HCT116 (cell line): ENCODE measurements around the gene ANKS1A. TPM values are rescaled to one million over a fixed set of nuclear protein-coding genes. Genes with fewer than 3 reads are reported as not detected.

ENCODE experiments used
- ATAC-seq: fragments of 200-7000 bp; cut with Tn5 transposase; 2 replicates; pipeline ENCODE4 v1.9.1; 2020; ENCODE audit warnings: mild to moderate bottlenecking, moderate library complexity
- BruUV-seq: library from RNA; stranded (reverse); fragments of 400-500 nt; replicated peaks from 2 replicates; lab custom pipeline; 2021; lab: Mats Ljungman, UMichigan
- CTCF ChIA-PET: fragments of 300-600 bp; sonication (Branson Sonifier 250); formaldehyde crosslinking; loops from one replicate; lab custom pipeline; 2021; ENCODE audit warnings: antibody characterized with exemption; lab: Charles Lee
- POLR2A ChIA-PET: fragments of 300-600, 350-600 bp; sonication (Branson Sonifier 250); formaldehyde crosslinking; loops from one replicate; lab custom pipeline; 2021; ENCODE audit warnings: antibody characterized with exemption; lab: Charles Lee
- RAD21 ChIA-PET, 2 experiments: fragments of 300-600 bp; sonication (Branson Sonifier 250); formaldehyde crosslinking; loops; one replicate each; lab custom pipeline; 2023; ENCODE audit warnings: low total read pairs in 2 of 2; ENCODE audit not compliant: uncharacterized antibody in 2 of 2, unreplicated experiment in 2 of 2, low non-redundant PET in 1 of 2; lab: Charles Lee
- DNase-seq: peaks from one replicate; pipeline ENCODE4 v3.0.0-alpha.2; 2010; ENCODE audit warnings: low read depth, low spot score
- H2AFZ ChIP-seq: fragments of 200-600 bp; shearing (Covaris generic), sonication (generic); 2 replicates; pipeline ENCODE4 v1.6.1; 2017; ENCODE audit warnings: low read depth, mixed run types, mixed read lengths, antibody characterized with exemption, low read length; ENCODE audit not compliant: poor library complexity, severe bottlenecking
- H3K27ac ChIP-seq: 2 replicates; pipeline ENCODE4 v1.5.1; 2012; ENCODE audit warnings: low read depth, low read length
- H3K27me3 ChIP-seq: fragments of 200-600 bp; sonication (generic); 2 replicates; pipeline ENCODE4 v1.6.1; 2016; ENCODE audit warnings: mixed run types, low read length, mixed read lengths; ENCODE audit not compliant: insufficient read depth
- H3K36me3 ChIP-seq, 2 experiments: fragments of 200-500 bp in 1 of 2; fragments of 200-600 bp in 1 of 2; sonication (Bioruptor generic) in 1 of 2; sonication (generic) in 1 of 2; 2 replicates each; pipeline versions ENCODE4 v1.5.1 to v1.6.1; 2014 to 2016; ENCODE audit warnings: low read length in 2 of 2, inconsistent platforms in 1 of 2, mixed read lengths in 1 of 2, mixed run types in 1 of 2; ENCODE audit not compliant: insufficient read depth in 2 of 2, control insufficient read depth in 1 of 2
- H3K4me1 ChIP-seq, 2 experiments: fragments of 200-600 bp in 1 of 2; sonication (generic) in 1 of 2; 2 replicates each; pipeline versions ENCODE4 v1.5.1 to v1.6.1; 2012 to 2017; ENCODE audit warnings: low read length in 2 of 2, inconsistent platforms in 1 of 2, mild to moderate bottlenecking in 1 of 2, mixed read lengths in 1 of 2, mixed run types in 1 of 2, moderate library complexity in 1 of 2; ENCODE audit not compliant: insufficient read depth in 2 of 2, control insufficient read depth in 1 of 2
- H3K4me2 ChIP-seq: fragments of 200-600 bp; sonication (generic); 2 replicates; pipeline ENCODE4 v1.6.1; 2017; ENCODE audit warnings: mixed run types, low read length, mixed read lengths
- H3K4me3 ChIP-seq, 2 experiments: fragments of 200-600 bp in 1 of 2; sonication (generic) in 1 of 2; replicated peaks in 1 of 2; 2 replicates each; pipeline ENCODE4 v1.5.1; 2011 to 2016; ENCODE audit warnings: low read length in 2 of 2, control low read depth in 1 of 2, low read depth in 1 of 2, mild to moderate bottlenecking in 1 of 2, mixed read lengths in 1 of 2, mixed run types in 1 of 2
- H3K79me2 ChIP-seq: fragments of 200-600 bp; sonication (generic); 2 replicates; pipeline ENCODE4 v1.6.1; 2017; ENCODE audit warnings: mild to moderate bottlenecking, mixed run types, low read length, moderate library complexity, mixed read lengths; ENCODE audit not compliant: insufficient read depth
- H3K9ac ChIP-seq: fragments of 200-600 bp; sonication (generic); 2 replicates; pipeline ENCODE4 v1.6.1; 2016; ENCODE audit warnings: low read length, mixed read lengths
- H3K9me2 ChIP-seq: fragments of 200-600 bp; sonication (generic), shearing (Covaris generic); 2 replicates; pipeline ENCODE4 v1.6.1; 2017; ENCODE audit warnings: mixed run types, mild to moderate bottlenecking, moderate library complexity; ENCODE audit not compliant: insufficient read depth
- H3K9me3 ChIP-seq, 2 experiments: fragments of 200-500 bp in 1 of 2; fragments of 200-600 bp in 1 of 2; sonication (Bioruptor generic) in 1 of 2; sonication (generic) in 1 of 2; 2 replicates each; pipeline ENCODE4 v1.6.1; 2014 to 2017; ENCODE audit warnings: low read length in 2 of 2, mixed read lengths in 2 of 2, inconsistent platforms in 1 of 2, low read depth in 1 of 2, mild to moderate bottlenecking in 1 of 2, mixed run types in 1 of 2, moderate library complexity in 1 of 2; ENCODE audit not compliant: control insufficient read depth in 1 of 2, insufficient read depth in 1 of 2
- H4K20me1 ChIP-seq: fragments of 200-600 bp; sonication (generic), shearing (Covaris generic); 2 replicates; pipeline ENCODE4 v1.6.1; 2017; ENCODE audit warnings: mixed run types, mild to moderate bottlenecking, moderate library complexity; ENCODE audit not compliant: insufficient read depth
- CBX3 ChIP-seq: IDR thresholded peaks from 2 replicates; pipeline ENCODE4 v1.6.1; 2012; ENCODE audit warnings: low read depth
- CEBPB ChIP-seq: IDR thresholded peaks from 2 replicates; pipeline ENCODE4 v1.6.1; 2012; ENCODE audit warnings: low read depth
- CTCF ChIP-seq, 3 experiments: fragments of 200-600 bp in 1 of 3; sonication (generic) in 1 of 3; IDR thresholded peaks in 2 of 3; conservative IDR thresholded peaks in 1 of 3; 2 replicates each; pipeline ENCODE4 v1.5.1; 2012 to 2017; ENCODE audit warnings: low read depth in 2 of 3, low read length in 2 of 3, antibody characterized with exemption in 1 of 3, borderline replicate concordance in 1 of 3, control low read depth in 1 of 3, mild to moderate bottlenecking in 1 of 3, mixed read lengths in 1 of 3, mixed run types in 1 of 3, moderate library complexity in 1 of 3; ENCODE audit not compliant: insufficient read depth in 1 of 3
- EGR1 ChIP-seq: IDR thresholded peaks from 2 replicates; pipeline ENCODE4 v1.6.1; 2012; ENCODE audit warnings: low read depth
- ELF1 ChIP-seq: IDR thresholded peaks from 2 replicates; pipeline ENCODE4 v1.6.1; 2012; ENCODE audit warnings: low read depth, borderline replicate concordance
- EZH2 ChIP-seq: fragments of 200-600 bp; sonication (generic); IDR thresholded peaks from 2 replicates; pipeline ENCODE4 v1.6.1; 2017; ENCODE audit warnings: antibody characterized with exemption, mixed run types
- EZH2phosphoT487 ChIP-seq: fragments of 200-600 bp; IDR thresholded peaks from 2 replicates; pipeline ENCODE4 v1.6.1; 2018; ENCODE audit warnings: antibody characterized with exemption, borderline replicate concordance
- FOSL1 ChIP-seq: IDR thresholded peaks from 2 replicates; pipeline ENCODE4 v1.6.1; 2012; ENCODE audit warnings: low read depth
- JUND ChIP-seq: IDR thresholded peaks from 2 replicates; pipeline ENCODE4 v1.6.1; 2012
- POLR2A ChIP-seq: IDR thresholded peaks from 2 replicates; pipeline ENCODE4 v1.7.0; 2011; ENCODE audit warnings: borderline replicate concordance; ENCODE audit not compliant: insufficient read depth, insufficient read length; ENCODE audit errors: extremely low read depth
- POLR2AphosphoS5 ChIP-seq: IDR thresholded peaks from 2 replicates; pipeline ENCODE4 v1.6.1; 2011; ENCODE audit warnings: mild to moderate bottlenecking, low read depth, low read length, moderate library complexity
- RAD21 ChIP-seq: IDR thresholded peaks from 2 replicates; pipeline ENCODE4 v1.6.1; 2012; ENCODE audit warnings: low read depth, mild to moderate bottlenecking
- REST ChIP-seq: IDR thresholded peaks from 2 replicates; pipeline ENCODE4 v1.6.1; 2012; ENCODE audit warnings: low read depth
- SIN3A ChIP-seq: IDR thresholded peaks from 2 replicates; pipeline ENCODE4 v1.6.1; 2012; ENCODE audit warnings: low read depth
- SP1 ChIP-seq: IDR thresholded peaks from 2 replicates; pipeline ENCODE4 v1.6.1; 2012; ENCODE audit warnings: low read depth
- SRF ChIP-seq: IDR thresholded peaks from 2 replicates; pipeline ENCODE4 v1.6.1; 2012; ENCODE audit warnings: low read depth
- TCF7L2 ChIP-seq: IDR thresholded peaks from 2 replicates; pipeline ENCODE4 v1.7.0; 2011; ENCODE audit warnings: borderline replicate concordance, inconsistent platforms; ENCODE audit not compliant: insufficient read depth, insufficient read length; ENCODE audit errors: extremely low read depth
- ZBTB33 ChIP-seq: IDR thresholded peaks from 2 replicates; pipeline ENCODE4 v1.6.1; 2011; ENCODE audit warnings: mild to moderate bottlenecking, low read length, moderate library complexity; ENCODE audit not compliant: insufficient replicate concordance; ENCODE audit errors: extremely low read depth
- ZFX ChIP-seq: fragments of 450-650 bp; IDR thresholded peaks from 2 replicates; pipeline ENCODE4 v1.6.1; 2017
- ZNF274 ChIP-seq: fragments of 200-500 bp; sonication (Bioruptor generic); IDR thresholded peaks from 2 replicates; pipeline ENCODE4 v1.6.1; 2014; ENCODE audit warnings: mild to moderate bottlenecking, low read depth, low read length, inconsistent platforms
- intact Hi-C: fragments of 100-400 bp; cut with micrococcal nuclease; formaldehyde crosslinking; loops from 2 replicates; pipeline ENCODE4 v1.10.0; 2022
- total RNA-seq: library from RNA; stranded (reverse); gene quantifications from one replicate; pipeline ENCODE4 v1.2.1, GENCODE V29; 2021; ENCODE audit not compliant: unreplicated experiment

Gene ANKS1A
- total RNA-seq, 1 experiment from 2014 or later = 20.6 TPM

GRCh38 chr6:35085359-35086281 lies 196.6 kb downstream of the ANKS1A start:
- Histone ChIP-seq H3K9ac (no peak overlapping the region), H3K4me1 (no peaks in the 10 kb centered on the region), H4K20me1 (no peaks in the 10 kb centered on the region), H3K4me3 (no peak overlapping the region), H3K9me3 (no peaks in the 10 kb centered on the region), H3K79me2 (no peaks in the 10 kb centered on the region), H3K27me3 (no peaks in the 10 kb centered on the region), H3K9me2 (no peaks in the 10 kb centered on the region), H3K4me2 (no peak overlapping the region), H3K36me3 (no peaks in the 10 kb centered on the region; a peak in 2 of 4 replicates), H2AFZ (no peak overlapping the region), H3K27ac (no peak overlapping the region)
- ChIA-PET RAD21 (no interaction called here), POLR2A (no interaction called here), CTCF (no interaction called here)
- BruUV-seq = no TSS peak
- DNase-seq (no peak), ATAC-seq (no peak)
- intact Hi-C loops = no loop called here
- TF ChIP-seq FOSL1 (no peak), ZNF274 (no peak), CEBPB (no peak), SP1 (no peak), ZFX (no peak), ZBTB33 (no peak), SIN3A (no peak), POLR2A (no peak), POLR2AphosphoS5 (no peak), ELF1 (no peak), RAD21 (no peak), EZH2 (no peak), TCF7L2 (no peak), EZH2phosphoT487 (no peak), EGR1 (no peak), JUND (no peak), CTCF (IDR thresholded peaks at IDR 0.05 in 2 of 3, conservative IDR thresholded peaks at IDR 0.05 in 1 of 3; ENCODE audit: borderline replicate concordance in 1 of 3, insufficient read depth in 1 of 3, low read depth in 2 of 3, low read length in 2 of 3) (no peak), REST (no peak), SRF (no peak), CBX3 (no peak)
